DMS153 treated with DMSO at 0.1 percent for 48 hours (cell line): ENCODE measurements around the gene EMC1.
"Not testable (repeated sequence)": the region's sequence is repeated elsewhere in the genome, so short reads cannot be mapped to it uniquely, and the experiment has no call there.

ENCODE experiments used
- DNase-seq: peaks from one replicate; lab custom pipeline; 2025; ENCODE audit not compliant: unreplicated experiment; lab: John Stamatoyannopoulos, UW

The EMC1 gene

GRCh38 chr1:19262047-19262446, 10.7 kb upstream of the EMC1 start:
- no peak for DNase-seq

GRCh38 chr1:19260211-19261138, 9.2 kb upstream of the EMC1 start:
- no peak for DNase-seq

DNA sequence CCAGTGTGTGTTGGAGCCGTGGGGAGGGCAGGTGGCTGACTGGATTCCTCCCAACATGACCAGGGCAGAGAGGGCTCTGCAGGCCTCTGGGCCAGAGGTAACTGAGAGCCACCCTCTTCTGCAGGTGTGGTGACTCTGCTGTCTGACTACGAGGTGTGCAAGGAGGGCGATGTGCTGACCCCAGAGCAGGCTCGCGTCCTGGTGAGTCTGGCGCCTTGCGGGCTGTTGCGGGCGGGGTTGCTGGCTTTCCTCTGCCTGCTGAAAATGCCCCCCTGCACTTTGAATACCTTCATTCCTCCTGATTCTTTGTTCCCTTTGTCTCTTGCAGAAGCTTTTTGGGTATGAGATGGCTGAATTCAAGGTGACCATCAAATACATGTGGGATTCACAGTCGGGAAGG, 7.0 kb upstream of the EMC1 start:
- DNase-seq = no peak

GRCh38 chr1:19257178-19257914, 6.0 kb upstream of the EMC1 start:
- no peak for DNase-seq

DNA sequence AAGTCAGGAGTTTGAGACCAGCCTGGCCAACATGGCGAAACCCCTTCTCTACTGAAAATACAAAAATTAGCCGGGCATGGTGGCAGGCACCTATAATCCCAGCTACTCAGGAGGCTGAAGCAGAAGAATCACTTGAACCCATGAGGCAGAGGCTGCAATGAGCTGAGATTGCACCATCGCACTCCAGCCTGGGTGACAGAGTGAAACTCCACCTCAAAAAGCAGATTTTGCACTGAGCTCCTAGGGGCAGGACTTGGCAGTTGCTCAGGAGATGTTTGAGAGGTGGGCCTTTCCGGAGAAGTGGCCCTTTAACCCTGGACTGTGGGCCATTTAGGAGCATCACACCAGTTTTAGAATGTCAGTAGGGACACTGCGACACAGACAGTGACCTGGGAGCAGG, 5.0 kb upstream of the EMC1 start:
- DNase-seq = not testable (repeated sequence)

DNA sequence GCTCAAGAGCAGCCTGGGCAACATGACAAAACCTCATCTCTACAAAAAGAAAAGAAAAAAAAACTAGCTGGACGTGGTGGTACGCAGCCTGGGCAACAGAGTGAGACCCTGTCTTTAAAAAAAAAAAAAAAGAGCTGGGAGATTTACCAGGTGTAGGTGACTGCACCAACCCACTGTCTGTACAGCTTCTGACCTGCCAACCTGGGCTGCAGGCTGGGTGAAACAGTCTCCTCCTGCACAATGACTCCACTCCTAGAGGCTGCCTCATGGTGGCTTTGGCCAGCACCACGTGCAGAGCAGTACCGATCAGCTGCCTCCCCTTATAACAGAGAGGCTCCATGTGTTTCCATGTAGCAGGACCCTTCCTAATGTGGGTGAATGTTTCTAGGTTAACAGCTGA, 4.0 kb upstream of the EMC1 start:
- DNase-seq = no peak

- no peak for DNase-seq
Measured at GRCh38 chr1:19254416-19254815, 3.1 kb upstream of the EMC1 start.

DNA sequence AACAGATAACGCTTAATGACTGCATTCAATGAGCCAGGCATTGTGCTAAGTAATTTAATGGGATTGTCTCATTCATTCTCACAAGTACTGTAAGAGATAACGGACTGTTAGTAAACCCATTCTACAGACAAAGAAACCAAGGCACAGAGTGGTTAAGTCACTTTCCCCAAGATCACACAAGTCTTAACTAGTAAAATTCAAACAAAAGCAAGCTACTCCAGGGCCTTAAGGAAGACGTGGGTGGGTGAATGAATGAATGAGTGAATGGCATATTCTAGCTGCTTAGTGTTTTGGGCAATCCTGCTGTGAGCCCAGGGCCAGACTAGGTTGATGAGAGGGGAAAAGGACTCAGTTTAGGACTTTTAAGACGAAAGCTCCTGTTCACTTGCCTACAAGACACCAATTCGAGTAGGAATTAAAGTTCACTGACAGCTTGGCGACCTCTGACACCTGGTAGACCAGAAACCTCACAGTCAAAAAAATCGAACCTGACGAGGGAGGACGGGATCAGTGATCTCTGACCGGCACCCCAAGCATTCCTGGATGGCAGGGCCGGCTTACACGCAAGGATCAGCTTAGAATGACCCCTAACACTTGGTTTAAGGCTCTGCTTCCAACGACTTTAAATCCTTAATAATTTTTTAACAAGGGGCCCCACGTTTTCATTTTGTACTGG, 557 bp downstream of the EMC1 start:
- no peak for DNase-seq

DNA sequence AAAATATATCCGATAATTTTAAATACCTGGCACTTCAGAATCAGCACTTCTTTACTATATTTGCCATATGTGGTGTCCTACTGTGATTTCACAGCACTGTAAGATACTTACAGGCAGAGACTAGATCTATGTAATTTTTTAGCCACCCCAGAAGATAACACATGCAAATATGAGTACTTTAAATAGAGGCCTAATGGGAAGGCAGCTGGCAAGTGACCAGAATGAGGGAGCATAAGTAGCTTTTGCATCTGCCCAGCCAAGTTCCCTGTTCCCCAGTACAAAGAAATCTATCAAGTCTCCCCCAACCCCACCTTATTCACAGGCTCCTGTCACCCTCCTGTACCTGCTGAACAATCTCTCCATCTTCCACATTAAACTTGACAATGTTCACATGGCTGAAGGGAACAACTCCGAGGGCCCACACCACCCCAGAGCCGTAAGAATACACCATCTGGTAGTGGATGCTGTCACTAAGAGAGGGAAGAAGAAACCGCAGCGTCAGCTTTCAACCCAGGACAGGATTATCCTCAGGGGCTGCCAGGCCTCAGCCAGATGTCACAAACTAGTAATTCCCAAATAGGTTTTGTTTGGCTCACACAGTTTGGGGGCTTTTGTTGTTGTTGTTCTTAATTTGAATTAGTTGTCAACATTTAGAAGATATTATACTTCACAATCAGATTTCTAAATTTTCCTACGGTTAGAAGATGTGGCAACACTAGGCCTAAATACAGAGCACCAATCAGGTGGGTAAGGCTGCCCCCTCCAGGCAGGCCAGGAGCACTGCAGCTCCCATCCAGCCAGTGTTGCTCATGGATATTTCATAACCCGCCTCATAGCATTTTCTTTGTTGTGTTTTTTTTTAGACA, 10.4 kb downstream of the EMC1 start:
- DNase-seq = peak; percentile 3

- DNase-seq = no peak
Measured at GRCh38 chr1:19239876-19240275, 11.4 kb downstream of the EMC1 start.

DNA sequence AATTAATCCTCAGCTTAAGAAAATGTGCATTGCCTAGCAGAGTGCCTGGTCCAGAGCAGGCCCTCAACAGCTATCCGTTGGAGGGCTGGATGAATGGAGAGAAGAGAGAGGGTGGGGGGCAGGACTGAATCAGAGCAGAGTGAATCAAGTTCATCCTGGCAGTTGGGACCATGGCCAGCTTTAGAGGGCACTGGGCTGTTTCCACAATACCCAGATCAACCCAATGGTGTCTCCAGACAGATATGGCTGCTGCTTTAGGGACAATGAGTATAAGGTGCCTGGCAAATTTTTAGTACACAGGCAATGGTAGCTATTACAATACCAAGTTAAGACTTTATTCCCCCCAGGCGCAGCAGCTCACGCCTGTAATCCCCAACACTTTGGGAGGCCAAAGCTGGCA, 17.1 kb downstream of the EMC1 start:
- DNase-seq = no peak

GRCh38 chr1:19232524-19232846, 18.8 kb downstream of the EMC1 start:
- no peak for DNase-seq

- DNase-seq = not testable (repeated sequence)
Measured at GRCh38 chr1:19231736-19232523, 19.4 kb downstream of the EMC1 start.

GRCh38 chr1:19229828-19230325, 21.4 kb downstream of the EMC1 start:
- DNase-seq = no peak

- no peak for DNase-seq
Measured at GRCh38 chr1:19229229-19229628, 22.1 kb downstream of the EMC1 start.

DNA sequence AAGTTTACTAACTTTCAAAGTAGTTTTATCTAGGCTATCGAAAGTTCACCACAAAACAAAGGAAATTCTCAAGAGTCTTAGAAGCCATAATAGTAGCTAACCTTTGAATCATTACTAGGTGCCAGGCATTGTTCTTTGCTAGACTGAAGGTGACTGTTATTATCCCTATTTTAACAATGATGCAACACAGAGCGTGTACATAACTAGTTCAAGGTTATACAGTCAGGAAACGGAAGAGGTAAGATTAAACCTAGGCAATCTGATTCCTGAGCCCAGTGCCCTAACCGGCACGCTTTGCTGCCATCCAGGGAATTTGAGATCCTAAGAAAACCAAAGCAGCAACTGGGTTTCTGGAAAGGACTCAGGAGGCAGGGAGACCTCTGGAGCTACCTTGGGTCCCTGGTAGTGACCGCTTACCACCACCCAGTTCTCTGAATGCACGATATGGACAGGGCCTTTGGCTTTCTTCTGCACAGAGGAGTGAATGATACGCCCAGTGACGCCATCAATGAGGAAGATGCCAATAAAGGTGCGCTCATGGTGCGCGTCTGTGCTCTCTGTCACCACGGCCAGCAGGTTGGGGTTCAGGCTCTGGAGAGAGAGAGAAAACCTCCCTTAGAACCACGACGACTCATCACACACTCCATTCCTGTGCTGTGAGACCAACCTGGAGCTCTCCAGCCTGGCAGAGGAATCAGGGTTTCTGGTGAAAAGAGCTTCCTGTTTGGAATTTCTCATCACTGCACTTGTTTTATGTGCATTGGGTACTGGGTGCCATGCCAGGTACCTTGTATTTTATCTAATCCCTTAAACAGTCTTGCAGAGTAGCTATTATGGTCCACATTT, 28.1 kb downstream of the EMC1 start:
- no peak for DNase-seq

- DNase-seq = no peak
Measured at GRCh38 chr1:19222573-19222972, 28.8 kb downstream of the EMC1 start.

- DNase-seq = no peak
Measured at GRCh38 chr1:19220991-19221390, 30.3 kb downstream of the EMC1 start.
